Astrocyte of the cerebellum (primary cell): ENCODE measurements around the gene PTPRN.

Experiments used
- DNase-seq: peaks from one replicate; pipeline ENCODE4 v3.0.0-alpha.2; 2011; ENCODE audit warnings: low read depth
- H3K4me3 ChIP-seq: 2 replicates; pipeline ENCODE4 v1.5.1; 2011; ENCODE audit warnings: mild to moderate bottlenecking, low read depth, low read length, moderate library complexity
- CTCF ChIP-seq: IDR thresholded peaks from 2 replicates; pipeline ENCODE4 v1.5.1; 2012; ENCODE audit warnings: low read length, low read depth, moderate library complexity, mild to moderate bottlenecking; ENCODE audit errors: missing control alignments
- in situ Hi-C: cut with HindIII; loops from 2 replicates; pipeline ENCODE4 v1.10.0; 2017; ENCODE audit warnings: low sequenced_read_pairs

PTPRN gene

GRCh38 chr2:219298759-219299371, 10.3 kb downstream of the PTPRN start:
- in situ Hi-C loops = no loop called here
- TF ChIP-seq CTCF = peak; percentile 98
- DNase-seq = peak; percentile 42

GRCh38 chr2:219297766-219298456, 11.3 kb downstream of the PTPRN start:
- in situ Hi-C loops = no loop called here
- DNase-seq = no peak
- H3K4me3 ChIP-seq = no peak overlapping the region
- peak; percentile 26 for TF ChIP-seq CTCF

More at GRCh38 chr2:219298759-219299371, 10.3 kb downstream of the PTPRN start:
- H3K4me3 ChIP-seq = no peak overlapping the region

- no peak for TF ChIP-seq CTCF
- in situ Hi-C loops = no loop called here
Measured at GRCh38 chr2:219296631-219297391, 12.4 kb downstream of the PTPRN start.

GRCh38 chr2:219296142-219296541, 13.1 kb downstream of the PTPRN start:
- no peak for DNase-seq
- in situ Hi-C loops = no loop called here
- no peak overlapping the region for H3K4me3 ChIP-seq
- no peak for TF ChIP-seq CTCF

More at GRCh38 chr2:219296631-219297391, 12.4 kb downstream of the PTPRN start:
- no peak overlapping the region for H3K4me3 ChIP-seq
- no peak for DNase-seq

GRCh38 chr2:219294356-219295351, 14.5 kb downstream of the PTPRN start:
- peak; percentile 40 for DNase-seq
- in situ Hi-C loops = no loop called here
- peak overlapping the region; percentile 42 for H3K4me3 ChIP-seq
- TF ChIP-seq CTCF = peak; percentile 84
